ENCODE measurements around the gene ELOF1. TPM values are rescaled to one million over a fixed set of nuclear protein-coding genes. Genes with fewer than 3 reads are reported as not detected.

The ELOF1 gene
- total and polyA plus RNA-seq, 2 of the 13 experiments (the other 11 are each of a cell fraction or from before 2014, with no cell fraction given): 14.5 to 43.2 TPM

GRCh38 chr19:11530432-11530831 lies 28.6 kb downstream of the ELOF1 start (continued):
- TF ChIP-seq RERE (CRISPR knock-in tag; IDR thresholded peaks at IDR 0.05; ENCODE audit: low read depth) (no peak), THAP7 (CRISPR knock-in tag; IDR thresholded peaks at IDR 0.05) (no peak), FOSL2 (CRISPR knock-in tag; IDR thresholded peaks at IDR 0.05) (no peak), FOXM1 (CRISPR knock-in tag; IDR thresholded peaks at IDR 0.05) (no peak), ZNF574 (CRISPR knock-in tag; IDR thresholded peaks at IDR 0.05) (peak; percentile 89), SRSF1 (optimal IDR thresholded peaks at IDR 0.05; ENCODE audit: low read depth, low read length) (no peak), ETV5 (CRISPR knock-in tag; IDR thresholded peaks at IDR 0.05; ENCODE audit: borderline replicate concordance) (no peak; the same call in 1 of the 2 replicates), GFI1 (CRISPR knock-in tag; IDR thresholded peaks at IDR 0.05; ENCODE audit: borderline replicate concordance) (no peak), IKZF5 (CRISPR knock-in tag; IDR thresholded peaks at IDR 0.05) (peak; percentile 65; the same call in 1 of the 2 replicates), HOMEZ (CRISPR knock-in tag; IDR thresholded peaks at IDR 0.05; ENCODE audit: low read depth) (0 out of 2 replicates have a peak, but pooled peaks have one; percentile 42), HINFP (CRISPR knock-in tag; IDR thresholded peaks at IDR 0.05; ENCODE audit: low read depth) (no peak), MBD4 (IDR thresholded peaks at IDR 0.05; ENCODE audit: borderline replicate concordance, low read length) (no peak), REPIN1 (CRISPR knock-in tag; IDR thresholded peaks at IDR 0.05; ENCODE audit: borderline replicate concordance, low read depth) (no peak), KDM6A (CRISPR knock-in tag; IDR thresholded peaks at IDR 0.05; ENCODE audit: low read depth) (no peak), RAD21 (CRISPR knock-in tag; IDR thresholded peaks at IDR 0.05) (peak; percentile 68), ZKSCAN5 (CRISPR knock-in tag; IDR thresholded peaks at IDR 0.05) (no peak), ZNF10 (CRISPR knock-in tag; IDR thresholded peaks at IDR 0.05; ENCODE audit: borderline replicate concordance, low read depth) (no peak)
